GM18498 (cell line): ENCODE results near the gene LIMA1.
"Not testable (repeated sequence)": the region's sequence is repeated elsewhere in the genome, so short reads cannot be mapped to it uniquely, and the experiment has no call there.

Experiments used
- ATAC-seq: cut with Tn5 transposase; IDR thresholded peaks from one replicate; pipeline ENCODE4 v1.9.1; 2021; ENCODE audit warnings: mild to moderate bottlenecking, moderate library complexity; ENCODE audit not compliant: unreplicated experiment

LIMA1 gene

GRCh38 chr12:50151047-50151687 lies 132.2 kb downstream of the LIMA1 start:
- ATAC-seq, result no peak

- no peak for ATAC-seq
Measured at GRCh38 chr12:50149311-50149710, 134.0 kb downstream of the LIMA1 start.

DNA sequence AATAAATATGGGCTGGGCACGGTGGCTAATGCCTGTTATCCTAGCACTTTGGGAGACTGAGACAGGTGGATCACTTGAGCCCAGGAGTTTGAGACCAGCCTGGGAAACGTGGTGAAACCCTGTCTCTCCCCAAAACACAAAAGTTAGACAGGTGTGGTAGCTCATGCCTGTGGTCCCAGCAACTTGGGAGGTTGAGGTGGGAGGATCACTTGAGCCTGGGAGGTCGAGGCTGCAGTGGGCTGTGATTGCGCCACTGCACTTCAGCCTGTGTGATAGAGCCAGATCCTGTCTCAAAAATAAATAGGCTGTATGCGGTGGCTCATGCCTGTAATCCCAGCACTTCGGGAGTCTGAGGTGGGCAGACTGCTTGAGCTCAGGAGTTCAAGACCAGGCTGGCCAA lies 135.3 kb downstream of the LIMA1 start:
- ATAC-seq, result not testable (repeated sequence)

GRCh38 chr12:50147281-50147680 lies 136.0 kb downstream of the LIMA1 start:
- ATAC-seq, result no peak

DNA sequence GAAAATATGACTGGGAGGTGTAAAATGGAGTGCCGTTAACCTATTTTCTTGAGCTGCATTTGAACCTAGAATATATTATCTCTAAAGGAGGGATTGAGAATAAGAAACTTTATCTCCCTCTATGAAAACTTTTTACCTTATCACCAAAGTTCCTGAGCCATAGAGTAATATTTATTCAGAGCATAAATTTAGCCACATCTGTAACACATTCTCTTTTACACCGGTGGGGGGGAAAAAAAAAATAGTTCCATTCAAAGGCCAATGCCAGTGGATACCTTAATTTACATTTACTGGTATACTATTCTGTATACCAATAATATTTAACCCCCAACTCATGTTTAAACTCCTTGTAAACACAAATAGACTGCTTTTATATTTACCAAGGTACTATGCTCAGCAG lies 137.9 kb downstream of the LIMA1 start:
- ATAC-seq, result no peak

- no peak for ATAC-seq
Measured at GRCh38 chr12:50142993-50143392, 140.3 kb downstream of the LIMA1 start.

DNA sequence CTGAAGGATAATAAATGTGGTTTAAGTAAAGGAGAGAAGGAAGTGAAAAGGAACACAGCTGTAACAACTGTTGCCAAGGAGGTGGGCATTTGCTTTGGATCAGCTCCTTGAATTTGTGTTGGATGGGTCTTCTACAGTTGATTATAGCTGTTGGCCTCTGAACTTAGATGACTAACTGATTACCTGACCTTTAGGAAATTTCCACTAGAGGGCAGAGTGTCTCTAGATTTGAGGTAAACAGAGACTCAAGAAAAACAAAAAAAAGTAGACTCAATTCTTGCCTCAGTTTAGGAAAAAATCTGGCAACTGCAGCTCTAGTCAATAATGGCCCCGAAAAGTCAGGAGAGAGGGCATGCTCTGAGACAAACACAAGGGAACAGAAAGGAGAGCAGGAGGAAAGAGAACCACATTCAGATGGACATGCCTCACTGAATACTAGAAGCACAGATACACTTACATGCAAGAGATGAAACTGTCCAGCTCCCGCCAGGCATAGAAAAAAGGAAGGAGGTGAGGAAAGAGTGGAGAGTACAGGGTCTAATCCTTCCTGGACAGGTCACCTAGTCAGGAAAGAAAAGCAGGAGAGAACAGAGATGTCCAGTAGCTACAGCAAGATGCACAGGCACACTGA lies 150.7 kb downstream of the LIMA1 start:
- ATAC-seq, result no peak

- ATAC-seq, result no peak
Measured at GRCh38 chr12:50129290-50129689, 154.0 kb downstream of the LIMA1 start.

GRCh38 chr12:50127546-50127945 lies 155.8 kb downstream of the LIMA1 start:
- no peak for ATAC-seq
